H1 (cell line): ENCODE measurements around the gene TELO2. TPM values are rescaled to one million over a fixed set of nuclear protein-coding genes. Genes with fewer than 3 reads are reported as not detected.

Source experiments
- CBX8 ChIP-seq: fragments of 300-800, 300-1000 bp; sonication (generic); IDR thresholded peaks from 2 replicates; pipeline ENCODE4 v1.7.1; 2016; ENCODE audit warnings: low read depth, low read length, borderline replicate concordance
- polyA plus RNA-seq, 7 experiments: library from polyadenylated mRNA; depleted of rRNA in 3 of 7; stranded (reverse) in 5 of 7; unstranded in 2 of 7; fragments of >200 nt in 5 of 7; fragments of 200-250 nt in 2 of 7; gene quantifications; 1 replicate in 5 of 7; 2 replicates in 1 of 7; 4 replicates in 1 of 7; pipeline versions ENCODE4 v1.2.1 to v1.2.3, GENCODE V29; 2011 to 2013; ENCODE audit warnings: missing spikeins in 2 of 7, mixed read lengths in 2 of 7
- total RNA-seq: library from RNA; stranded (reverse); fragmentation: NEBNext Ultra II Directional; extraction: Animal tissue kit (Norgen Biotek cat#: 25700); gene quantifications from 2 replicates; pipeline ENCODE4 v1.2.1, GENCODE V29; 2021
- TF ChIP-seq, protein P1 (sequence below): IDR thresholded peaks from 2 replicates; pipeline ENCODE4 v1.6.1; 2012; ENCODE audit warnings: low read length, inconsistent platforms

Gene TELO2
- total and polyA plus RNA-seq, 2 of the 8 experiments (the other 6 are each of a cell fraction or from before 2014, with no cell fraction given), result 39.3 to 64.8 TPM

GRCh38 chr16:1461146-1461545 lies 32.0 kb upstream of the TELO2 start (continued):
- TF ChIP-seq CBX8, result no peak
- TF ChIP-seq, protein P1, sequence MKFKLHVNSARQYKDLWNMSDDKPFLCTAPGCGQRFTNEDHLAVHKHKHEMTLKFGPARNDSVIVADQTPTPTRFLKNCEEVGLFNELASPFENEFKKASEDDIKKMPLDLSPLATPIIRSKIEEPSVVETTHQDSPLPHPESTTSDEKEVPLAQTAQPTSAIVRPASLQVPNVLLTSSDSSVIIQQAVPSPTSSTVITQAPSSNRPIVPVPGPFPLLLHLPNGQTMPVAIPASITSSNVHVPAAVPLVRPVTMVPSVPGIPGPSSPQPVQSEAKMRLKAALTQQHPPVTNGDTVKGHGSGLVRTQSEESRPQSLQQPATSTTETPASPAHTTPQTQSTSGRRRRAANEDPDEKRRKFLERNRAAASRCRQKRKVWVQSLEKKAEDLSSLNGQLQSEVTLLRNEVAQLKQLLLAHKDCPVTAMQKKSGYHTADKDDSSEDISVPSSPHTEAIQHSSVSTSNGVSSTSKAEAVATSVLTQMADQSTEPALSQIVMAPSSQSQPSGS, result no peak
